A673 (cell line): ENCODE results near the gene MAP4K5. TPM values are rescaled to one million over a fixed set of nuclear protein-coding genes. Genes with fewer than 3 reads are reported as not detected.

Experiments
- BruUV-seq: library from RNA; stranded (reverse); fragments of 400-500 nt; replicated peaks from 2 replicates; lab custom pipeline; 2021; lab: Mats Ljungman, UMichigan
- CTCF ChIA-PET: fragments of 300-600 bp; sonication (Branson Sonifier 250); formaldehyde crosslinking; loops from one replicate; lab custom pipeline; 2022; ENCODE audit warnings: antibody characterized with exemption; lab: Charles Lee
- POLR2A ChIA-PET: fragments of 300-600 bp; sonication (Branson Sonifier 250); formaldehyde crosslinking; loops from one replicate; lab custom pipeline; 2022; ENCODE audit warnings: antibody characterized with exemption; ENCODE audit not compliant: low non-redundant PET; lab: Charles Lee
- DNase-seq: peaks from one replicate; pipeline ENCODE4 v3.0.0-alpha.2; 2015; ENCODE audit warnings: low spot score
- H3K27ac ChIP-seq: fragments of 200-600 bp; sonication (generic); 2 replicates; pipeline ENCODE4 v1.5.1; 2016; ENCODE audit warnings: mixed run types, low read depth, mild to moderate bottlenecking, mixed read lengths, antibody characterized with exemption, low read length; ENCODE audit not compliant: poor library complexity, severe bottlenecking
- H3K27me3 ChIP-seq: fragments of 200-600 bp; sonication (generic); replicated peaks from 2 replicates; pipeline ENCODE4 v1.6.1; 2017; ENCODE audit warnings: mixed run types, low read depth, mild to moderate bottlenecking, mixed read lengths, antibody characterized with exemption, low read length; ENCODE audit not compliant: insufficient read depth, poor library complexity
- H3K36me3 ChIP-seq: fragments of 200-600 bp; sonication (generic); 2 replicates; pipeline ENCODE4 v1.6.1; 2016; ENCODE audit warnings: mixed run types, mild to moderate bottlenecking, mixed read lengths, antibody characterized with exemption, low read length; ENCODE audit not compliant: insufficient read depth, poor library complexity, severe bottlenecking
- H3K4me1 ChIP-seq: fragments of 200-600 bp; sonication (generic); 2 replicates; pipeline ENCODE4 v1.6.1; 2017; ENCODE audit warnings: mixed run types, mild to moderate bottlenecking, mixed read lengths, antibody characterized with exemption, low read length; ENCODE audit not compliant: insufficient read depth, poor library complexity, severe bottlenecking
- H3K4me3 ChIP-seq: fragments of 200-600 bp; sonication (generic); 2 replicates; pipeline ENCODE4 v1.5.1; 2016; ENCODE audit warnings: low read depth, mixed run types, mild to moderate bottlenecking, mixed read lengths, low read length; ENCODE audit not compliant: poor library complexity, severe bottlenecking
- H3K9me3 ChIP-seq: fragments of 200-600 bp; sonication (generic); 2 replicates; pipeline ENCODE4 v1.6.1; 2016; ENCODE audit warnings: mixed run types, low read depth, mild to moderate bottlenecking, mixed read lengths, antibody characterized with exemption, low read length; ENCODE audit not compliant: poor library complexity, severe bottlenecking
- EZH2 ChIP-seq: fragments of 200-600 bp; sonication (generic); IDR thresholded peaks from 2 replicates; pipeline ENCODE4 v1.6.1; 2017; ENCODE audit warnings: borderline replicate concordance, low read depth, mild to moderate bottlenecking, mixed read lengths, antibody characterized with exemption, low read length; ENCODE audit not compliant: poor library complexity, severe bottlenecking
- intact Hi-C: fragments of 100-400 bp; cut with micrococcal nuclease; formaldehyde crosslinking; loops from one replicate; pipeline ENCODE4 v1.10.0; 2022; ENCODE audit not compliant: unreplicated experiment
- total RNA-seq: library from RNA; stranded (reverse); gene quantifications from 2 replicates; pipeline ENCODE4 v1.2.3, GENCODE V29; 2021
- TF ChIP-seq, protein P1 (sequence below): fragments of 300-800, 200-600 bp; sonication (generic); conservative IDR thresholded peaks from 2 replicates; pipeline ENCODE4 v1.5.1; 2017; ENCODE audit warnings: low read depth, mild to moderate bottlenecking, antibody characterized with exemption, low read length, moderate library complexity, mixed read lengths

Gene MAP4K5
- total RNA-seq, 1 experiment from 2014 or later: 57.9 TPM

DNA sequence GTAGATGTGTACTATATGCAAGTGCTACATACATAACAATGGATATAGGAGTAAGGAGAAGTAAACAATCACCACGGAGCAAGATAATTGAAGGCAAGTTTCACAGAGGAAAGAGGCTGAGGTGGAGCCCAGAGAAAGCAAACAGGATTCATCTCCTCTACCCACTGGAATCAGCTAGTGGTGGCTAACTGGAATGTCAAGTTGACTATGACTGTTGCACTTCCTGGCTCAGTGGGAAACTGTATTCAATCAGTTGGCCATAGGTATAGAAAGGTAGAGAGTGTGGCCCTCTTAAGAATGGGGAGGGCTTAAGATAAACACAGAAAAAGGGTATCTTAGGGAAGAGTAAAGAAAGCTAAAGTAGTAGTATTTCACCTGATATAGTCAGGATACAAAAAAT is 62.4 kb downstream of the MAP4K5 start:
- ChIA-PET CTCF (no interaction called here), POLR2A (no interaction called here)
- H3K9me3 ChIP-seq: peaks cover 42% of the 10 kb centered on the region
- no peak overlapping the region for H3K27ac ChIP-seq
- no TSS peak for BruUV-seq
- no peaks in the 10 kb centered on the region for H3K27me3 ChIP-seq
- TF ChIP-seq, protein P1, sequence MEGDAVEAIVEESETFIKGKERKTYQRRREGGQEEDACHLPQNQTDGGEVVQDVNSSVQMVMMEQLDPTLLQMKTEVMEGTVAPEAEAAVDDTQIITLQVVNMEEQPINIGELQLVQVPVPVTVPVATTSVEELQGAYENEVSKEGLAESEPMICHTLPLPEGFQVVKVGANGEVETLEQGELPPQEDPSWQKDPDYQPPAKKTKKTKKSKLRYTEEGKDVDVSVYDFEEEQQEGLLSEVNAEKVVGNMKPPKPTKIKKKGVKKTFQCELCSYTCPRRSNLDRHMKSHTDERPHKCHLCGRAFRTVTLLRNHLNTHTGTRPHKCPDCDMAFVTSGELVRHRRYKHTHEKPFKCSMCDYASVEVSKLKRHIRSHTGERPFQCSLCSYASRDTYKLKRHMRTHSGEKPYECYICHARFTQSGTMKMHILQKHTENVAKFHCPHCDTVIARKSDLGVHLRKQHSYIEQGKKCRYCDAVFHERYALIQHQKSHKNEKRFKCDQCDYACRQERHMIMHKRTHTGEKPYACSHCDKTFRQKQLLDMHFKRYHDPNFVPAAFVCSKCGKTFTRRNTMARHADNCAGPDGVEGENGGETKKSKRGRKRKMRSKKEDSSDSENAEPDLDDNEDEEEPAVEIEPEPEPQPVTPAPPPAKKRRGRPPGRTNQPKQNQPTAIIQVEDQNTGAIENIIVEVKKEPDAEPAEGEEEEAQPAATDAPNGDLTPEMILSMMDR: no peak
- TF ChIP-seq EZH2: no peak
- H3K4me3 ChIP-seq: no peak overlapping the region
- no peak for DNase-seq
- H3K36me3 ChIP-seq: peaks cover 63% of the 10 kb centered on the region
- no peaks in the 10 kb centered on the region for H3K4me1 ChIP-seq
- intact Hi-C loops: no loop called here

GRCh38 chr14:50462111-50462510 is 70.3 kb downstream of the MAP4K5 start:
- H3K36me3 ChIP-seq: peaks cover 26% of the 10 kb centered on the region
- H3K27ac ChIP-seq: no peak overlapping the region
- H3K4me3 ChIP-seq: no peak overlapping the region
- H3K4me1 ChIP-seq: no peaks in the 10 kb centered on the region
- intact Hi-C loops: no loop called here
- CTCF ChIA-PET: no interaction called here
- no peak for TF ChIP-seq EZH2
- TF ChIP-seq, protein P1: no peak
- DNase-seq: no peak
- no TSS peak for BruUV-seq
- H3K27me3 ChIP-seq: no peaks in the 10 kb centered on the region
- POLR2A ChIA-PET: no interaction called here
- no peaks in the 10 kb centered on the region for H3K9me3 ChIP-seq

DNA sequence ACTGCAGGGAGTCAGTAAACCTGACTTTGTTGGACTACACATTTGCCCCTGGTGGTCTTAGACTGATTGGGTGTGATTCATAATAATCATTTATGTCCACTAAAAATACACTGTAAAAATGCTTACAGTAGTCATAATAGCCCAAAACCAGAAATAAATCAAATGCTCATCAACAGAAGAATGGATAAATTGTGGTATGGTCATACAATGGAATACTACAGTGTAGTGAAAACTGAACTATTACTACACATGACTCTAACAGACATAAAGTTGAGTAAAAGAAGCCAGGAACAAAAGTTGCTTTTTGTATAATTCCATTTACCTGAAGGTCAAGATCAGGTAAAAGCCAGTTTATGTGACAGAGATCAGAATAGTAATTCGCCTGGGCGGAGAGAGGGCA is 78.5 kb downstream of the MAP4K5 start:
- TF ChIP-seq EZH2: no peak
- TF ChIP-seq, protein P1: no peak
- H3K4me3 ChIP-seq: no peak overlapping the region
- ChIA-PET CTCF (no interaction called here), POLR2A (no interaction called here)
- no peaks in the 10 kb centered on the region for H3K9me3 ChIP-seq
- H3K27me3 ChIP-seq: no peaks in the 10 kb centered on the region
- H3K36me3 ChIP-seq: peaks cover 46% of the 10 kb centered on the region
- intact Hi-C loops: no loop called here
- no peaks in the 10 kb centered on the region for H3K4me1 ChIP-seq
- no peak overlapping the region for H3K27ac ChIP-seq
- DNase-seq: no peak
- BruUV-seq: no TSS peak
